ENCODE results near the gene ITLN1. TPM values are rescaled to one million over a fixed set of nuclear protein-coding genes. Genes with fewer than 3 reads are reported as not detected.

ITLN1 gene
- total RNA-seq, 2 donors from 2014 or later, result 5.9 to 8.6 TPM

GRCh38 chr1:160911925-160912324 lies 26.9 kb upstream of the ITLN1 start:
- no peaks in the 10 kb centered on the region for H3K9me3 ChIP-seq
- no peaks in the 10 kb centered on the region for H3K27me3 ChIP-seq
- ATAC-seq, result peak; percentile 7
- H3K4me1 ChIP-seq, result peaks cover 41% of the 10 kb centered on the region
- no peak overlapping the region for H3K4me3 ChIP-seq
- TF ChIP-seq CTCF (IDR thresholded peaks at IDR 0.05) (no peak), POLR2A (IDR thresholded peaks at IDR 0.05) (no peak)
- intact Hi-C loops (cut with DNase I), result no loop called here
- H3K36me3 ChIP-seq (replicated peaks in 1 of 2; ENCODE audit: insufficient read depth in 1 of 2, low read depth in 2 of 2), result no peaks in the 10 kb centered on the region
- WGBS, 2 donors, result 38 to 54% methylated on average over 2 of the region's 2 CpGs
- peak overlapping the region; percentile 4 to 68 (median 35) for H3K27ac ChIP-seq
- no peak for DNase-seq

GRCh38 chr1:160911441-160911840 lies 26.5 kb upstream of the ITLN1 start:
- no peaks in the 10 kb centered on the region for H3K9me3 ChIP-seq
- intact Hi-C loops (cut with DNase I), result no loop called here
- DNase-seq (peak; percentile 22 to 70 (median 44)), ATAC-seq (peak; percentile 76)
- TF ChIP-seq POLR2A (IDR thresholded peaks at IDR 0.05) (no peak), CTCF (IDR thresholded peaks at IDR 0.05) (no peak)
- H3K4me3 ChIP-seq, result no peak overlapping the region
- H3K27ac ChIP-seq, result peak overlapping the region; percentile 31 to 68 (median 40)
- H3K27me3 ChIP-seq, result no peaks in the 10 kb centered on the region
- H3K4me1 ChIP-seq, result peaks cover 41% of the 10 kb centered on the region
- H3K36me3 ChIP-seq (replicated peaks in 1 of 2; ENCODE audit: insufficient read depth in 1 of 2, low read depth in 2 of 2), result no peaks in the 10 kb centered on the region
- 12 to 39% methylated on average over 7 of the region's 7 CpGs for WGBS, 2 donors

GRCh38 chr1:160910170-160910750 lies 25.3 kb upstream of the ITLN1 start:
- TF ChIP-seq POLR2A (IDR thresholded peaks at IDR 0.05) (no peak), CTCF (IDR thresholded peaks at IDR 0.05) (no peak)
- Histone ChIP-seq H3K27ac (peak overlapping the region in 3 of 4 donors; percentile 31 to 68 (median 42)), H3K4me1 (peaks cover 48% of the 10 kb centered on the region), H3K4me3 (no peak overlapping the region), H3K9me3 (no peaks in the 10 kb centered on the region), H3K36me3 (replicated peaks in 1 of 2; ENCODE audit: insufficient read depth in 1 of 2, low read depth in 2 of 2) (no peaks in the 10 kb centered on the region), H3K27me3 (no peaks in the 10 kb centered on the region)
- WGBS, 2 donors, result 52 to 56% methylated on average over 6 of the region's 6 CpGs
- peak; percentile 43 to 76 (median 54) for DNase-seq
- ATAC-seq, result peak; percentile 67
- intact Hi-C loops (cut with DNase I), result no loop called here

- DNase-seq (peak; percentile 51 to 76 (median 63)), ATAC-seq (peak; percentile 57)
- no peaks in the 10 kb centered on the region for H3K36me3 ChIP-seq (replicated peaks in 1 of 2; ENCODE audit: insufficient read depth in 1 of 2, low read depth in 2 of 2)
- H3K4me3 ChIP-seq, result no peak overlapping the region
- WGBS, 2 donors, result 28 to 37% methylated on average over 7 of the region's 7 CpGs
- intact Hi-C loops (cut with DNase I), result no loop called here
- peaks cover 54% of the 10 kb centered on the region for H3K4me1 ChIP-seq
- no peak overlapping the region for H3K27ac ChIP-seq
- H3K27me3 ChIP-seq, result no peaks in the 10 kb centered on the region
- no peak for TF ChIP-seq CTCF (IDR thresholded peaks at IDR 0.05)
- TF ChIP-seq POLR2A (IDR thresholded peaks at IDR 0.05), result no peak
- no peaks in the 10 kb centered on the region for H3K9me3 ChIP-seq
Observed at GRCh38 chr1:160907976-160908375, 23.0 kb upstream of the ITLN1 start.

- Histone ChIP-seq H3K27ac (peak overlapping the region in 3 of 4 donors; percentile 4 to 18 (median 6)), H3K27me3 (no peaks in the 10 kb centered on the region), H3K9me3 (no peaks in the 10 kb centered on the region), H3K4me3 (no peak overlapping the region), H3K4me1 (peaks cover 31% of the 10 kb centered on the region), H3K36me3 (replicated peaks in 1 of 2; ENCODE audit: insufficient read depth in 1 of 2, low read depth in 2 of 2) (no peaks in the 10 kb centered on the region)
- intact Hi-C loops (cut with DNase I), result no loop called here
- WGBS, 2 donors, result 61 to 77% methylated on average over 4 of the region's 4 CpGs
- no peak for ATAC-seq
- TF ChIP-seq POLR2A (IDR thresholded peaks at IDR 0.05), result no peak
- TF ChIP-seq CTCF (IDR thresholded peaks at IDR 0.05), result no peak
- DNase-seq, result no peak
Observed at GRCh38 chr1:160905617-160905989, 20.6 kb upstream of the ITLN1 start.
